Activated naive CD4-positive, alpha-beta T cell treated with anti-CD3 and anti-CD28 coated beads, Interleukin-2, amount 50 U/mL, for 72 hours (primary cell): ENCODE results near the gene RHOG. TPM values are rescaled to one million over a fixed set of nuclear protein-coding genes. Genes with fewer than 3 reads are reported as not detected.

Source experiments
- ATAC-seq, 2 donors: fragments of 150-1000 bp; cut with Tn5 transposase; 2 replicates each; pipeline ENCODE4 v1.10.0; 2021; ENCODE audit warnings: mild to moderate bottlenecking in 2 of 2, moderate library complexity in 2 of 2
- DNase-seq, 2 donors: peaks; one replicate each; pipeline ENCODE4 v3.0.0; 2021 to 2022; ENCODE audit warnings: low spot score in 2 of 2
- H3K27ac Mint-ChIP-seq, 2 donors: one replicate each; pipeline ENCODE4 v1.8.0; 2022; ENCODE audit warnings: mild to moderate bottlenecking in 2 of 2, mixed read lengths in 2 of 2
- H3K36me3 Mint-ChIP-seq, 2 donors: one replicate each; pipeline ENCODE4 v1.8.0; 2022; ENCODE audit warnings: mixed read lengths in 2 of 2
- H3K9me3 Mint-ChIP-seq, 2 donors: one replicate each; pipeline ENCODE4 v1.8.0; 2022; ENCODE audit warnings: mixed read lengths in 2 of 2
- total RNA-seq, 2 donors: library from RNA; stranded (reverse); gene quantifications; one replicate each; pipeline ENCODE4 v1.2.3, GENCODE V29; 2022

The RHOG gene
- total RNA-seq, 2 donors from 2014 or later: 109 to 154 TPM

DNA sequence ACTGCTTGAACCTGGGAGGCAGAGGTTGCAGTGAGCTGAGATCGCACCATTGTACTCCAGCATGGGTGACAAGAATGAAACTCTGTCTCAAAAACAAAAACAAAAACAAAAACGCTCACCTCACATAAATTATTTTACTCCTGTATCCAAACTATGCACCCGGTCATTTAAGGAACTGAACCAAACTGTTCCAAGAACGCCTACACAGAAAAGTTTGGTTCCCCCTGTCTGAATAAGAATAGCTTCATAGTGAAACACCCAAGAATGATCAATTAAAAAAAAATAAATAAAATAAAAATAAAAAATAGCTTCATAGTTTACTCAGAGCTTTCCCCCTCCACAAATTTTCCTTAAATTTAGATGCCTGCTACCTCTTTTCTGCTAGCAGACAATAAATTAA lies 57.1 kb downstream of the RHOG start:
- Mint-ChIP-seq H3K36me3 (peaks cover 7 to 45% of the 10 kb centered on the region in 2 donors), H3K9me3 (no peaks in the 10 kb centered on the region), H3K27ac (peak overlapping the region in 1 of 2 donors; percentile 86)
- DNase-seq: no peak
- no peak for ATAC-seq

- peak overlapping the region in 1 of 2 donors; percentile 86 for H3K27ac Mint-ChIP-seq
- no peaks in the 10 kb centered on the region for H3K9me3 Mint-ChIP-seq
- ATAC-seq: no peak
- DNase-seq: no peak
- H3K36me3 Mint-ChIP-seq: peaks cover 8 to 51% of the 10 kb centered on the region in 2 donors
These were observed 57.8 kb downstream of the RHOG start for GRCh38 chr11:3782963-3783362.

DNA sequence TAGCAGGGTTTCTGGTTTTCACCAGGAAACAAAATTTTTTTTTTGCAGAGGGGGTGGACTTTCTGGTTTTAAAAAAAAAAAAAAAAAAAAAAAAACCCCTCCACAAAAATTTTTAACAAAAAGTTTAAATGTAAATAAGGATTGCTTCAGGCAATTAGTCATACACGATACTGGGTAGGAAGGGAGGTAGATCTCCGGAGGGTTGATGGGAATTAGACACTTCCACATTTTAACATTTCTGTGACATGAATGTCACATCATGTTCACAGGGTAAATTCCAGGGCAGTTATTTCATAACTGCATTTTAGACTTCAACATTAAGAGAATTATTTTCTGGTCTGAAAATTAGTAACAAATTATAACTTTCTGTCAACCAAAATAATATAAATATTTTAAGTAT lies 59.3 kb downstream of the RHOG start:
- DNase-seq (no peak), ATAC-seq (no peak)
- Mint-ChIP-seq H3K36me3 (peaks cover 8 to 49% of the 10 kb centered on the region in 2 donors), H3K9me3 (no peaks in the 10 kb centered on the region), H3K27ac (peak overlapping the region in 1 of 2 donors; percentile 92)

Other genes with a start within 250 kb of the RHOG start
- not detected for gene ART5, start 199.0 kb downstream of the RHOG start, total RNA-seq
- not detected for gene ART1, start 195.8 kb downstream of the RHOG start, total RNA-seq
- 1 to 10 TPM in 1 of 2 donors, under 1 TPM in 1; 0.57 to 3.8 TPM for gene CHRNA10, start 169.6 kb downstream of the RHOG start, total RNA-seq
- gene NUP98, start 43.4 kb downstream of the RHOG start, total RNA-seq: 100 to 1,000 TPM in 1 of 2 donors, 10 to 100 TPM in 1; 98.0 to 131 TPM
- gene PGAP2, start 32.4 kb downstream of the RHOG start, total RNA-seq: 10 to 100 TPM; 27.1 to 33.5 TPM
- 10 to 100 TPM; 75.8 to 88.8 TPM for gene STIM1, start 14.7 kb upstream of the RHOG start, total RNA-seq